Parathyroid adenoma (tissue), 2 donors: Measurements from ENCODE around the gene RGS17.

Experiments
- H2AFZ ChIP-seq: fragments of 300-600 bp; sonication (generic); one replicate; pipeline ENCODE4 v1.7.0; 2017; ENCODE audit warnings: antibody characterized with exemption, mild to moderate bottlenecking
- H3K27ac ChIP-seq: fragments of 300-600 bp; sonication (generic); one replicate; pipeline ENCODE4 v1.7.0; 2017
- H3K27me3 ChIP-seq: fragments of 300-600 bp; sonication (generic); one replicate; pipeline ENCODE4 v1.7.0; 2017; ENCODE audit warnings: low read length; ENCODE audit not compliant: control insufficient read depth, insufficient read depth
- H3K36me3 ChIP-seq: fragments of 300-600 bp; sonication (generic); one replicate; pipeline ENCODE4 v1.7.0; 2017; ENCODE audit warnings: low read length; ENCODE audit not compliant: control insufficient read depth, insufficient read depth
- H3K4me1 ChIP-seq: fragments of 300-600 bp; sonication (generic); one replicate; pipeline ENCODE4 v1.7.0; 2017; ENCODE audit warnings: control low read depth
- H3K4me2 ChIP-seq: fragments of 300-600 bp; sonication (generic); one replicate; pipeline ENCODE4 v1.7.0; 2017; ENCODE audit warnings: low read length
- H3K4me3 ChIP-seq: fragments of 300-600 bp; sonication (generic); one replicate; pipeline ENCODE4 v1.7.0; 2017; ENCODE audit warnings: low read depth, low read length
- H3K79me2 ChIP-seq: fragments of 300-600 bp; sonication (generic); one replicate; pipeline ENCODE4 v1.7.0; 2017; ENCODE audit warnings: control low read depth
- H3K9ac ChIP-seq: fragments of 300-600 bp; sonication (generic); one replicate; pipeline ENCODE4 v1.7.0; 2017; ENCODE audit warnings: mild to moderate bottlenecking
- H3K9me3 ChIP-seq: fragments of 300-600 bp; sonication (generic); one replicate; pipeline ENCODE4 v1.7.0; 2017; ENCODE audit warnings: low read length; ENCODE audit not compliant: control insufficient read depth
- CTCF ChIP-seq: fragments of 300-600 bp; sonication (generic); IDR thresholded peaks from one replicate; pipeline ENCODE4 v1.7.0; 2017; ENCODE audit warnings: antibody characterized with exemption, mild to moderate bottlenecking
- donor health status: primary hyperparathyroidism.

Gene RGS17

GRCh38 chr6:153167061-153167891 lies 36.2 kb upstream of the RGS17 start:
- TF ChIP-seq CTCF = no peak
- Histone ChIP-seq H3K27ac (no peak overlapping the region), H3K9me3 (no peaks in the 10 kb centered on the region), H3K79me2 (no peaks in the 10 kb centered on the region), H3K27me3 (no peaks in the 10 kb centered on the region), H3K4me3 (no peak overlapping the region), H3K4me1 (no peaks in the 10 kb centered on the region), H3K36me3 (no peaks in the 10 kb centered on the region), H3K9ac (no peak overlapping the region), H2AFZ (no peak overlapping the region), H3K4me2 (no peak overlapping the region)

- Histone ChIP-seq H3K27ac (no peak overlapping the region), H3K79me2 (no peaks in the 10 kb centered on the region), H3K4me3 (no peak overlapping the region), H3K9me3 (no peaks in the 10 kb centered on the region), H3K4me2 (no peak overlapping the region), H3K27me3 (no peaks in the 10 kb centered on the region), H3K4me1 (no peaks in the 10 kb centered on the region), H3K36me3 (no peaks in the 10 kb centered on the region), H2AFZ (no peak overlapping the region), H3K9ac (no peak overlapping the region)
- TF ChIP-seq CTCF = no peak
Observed at GRCh38 chr6:153162646-153163045, 31.6 kb upstream of the RGS17 start.

GRCh38 chr6:153162172-153162571 lies 31.1 kb upstream of the RGS17 start:
- Histone ChIP-seq H3K9ac (no peak overlapping the region), H2AFZ (no peak overlapping the region), H3K79me2 (no peaks in the 10 kb centered on the region), H3K27me3 (no peaks in the 10 kb centered on the region), H3K9me3 (no peaks in the 10 kb centered on the region), H3K36me3 (no peaks in the 10 kb centered on the region), H3K4me3 (no peak overlapping the region), H3K27ac (no peak overlapping the region), H3K4me2 (no peak overlapping the region), H3K4me1 (no peaks in the 10 kb centered on the region)
- TF ChIP-seq CTCF = no peak

- no peak overlapping the region for H3K27ac ChIP-seq
- H3K36me3 ChIP-seq = no peaks in the 10 kb centered on the region
- H3K4me2 ChIP-seq = no peak overlapping the region
- no peak overlapping the region for H3K4me3 ChIP-seq
- no peaks in the 10 kb centered on the region for H3K79me2 ChIP-seq
- no peak overlapping the region for H3K9ac ChIP-seq
- TF ChIP-seq CTCF = no peak
- H3K4me1 ChIP-seq = no peaks in the 10 kb centered on the region
- no peaks in the 10 kb centered on the region for H3K9me3 ChIP-seq
- no peaks in the 10 kb centered on the region for H3K27me3 ChIP-seq
- no peak overlapping the region for H2AFZ ChIP-seq
Observed at GRCh38 chr6:153160221-153160620, 29.1 kb upstream of the RGS17 start.
